GM21423 (cell line): ENCODE results near the gene GNAT1.

Experiments
- ATAC-seq: cut with Tn5 transposase; IDR thresholded peaks from one replicate; pipeline ENCODE4 v1.9.1; 2021; ENCODE audit warnings: mild to moderate bottlenecking, moderate library complexity; ENCODE audit not compliant: unreplicated experiment

The GNAT1 gene

DNA sequence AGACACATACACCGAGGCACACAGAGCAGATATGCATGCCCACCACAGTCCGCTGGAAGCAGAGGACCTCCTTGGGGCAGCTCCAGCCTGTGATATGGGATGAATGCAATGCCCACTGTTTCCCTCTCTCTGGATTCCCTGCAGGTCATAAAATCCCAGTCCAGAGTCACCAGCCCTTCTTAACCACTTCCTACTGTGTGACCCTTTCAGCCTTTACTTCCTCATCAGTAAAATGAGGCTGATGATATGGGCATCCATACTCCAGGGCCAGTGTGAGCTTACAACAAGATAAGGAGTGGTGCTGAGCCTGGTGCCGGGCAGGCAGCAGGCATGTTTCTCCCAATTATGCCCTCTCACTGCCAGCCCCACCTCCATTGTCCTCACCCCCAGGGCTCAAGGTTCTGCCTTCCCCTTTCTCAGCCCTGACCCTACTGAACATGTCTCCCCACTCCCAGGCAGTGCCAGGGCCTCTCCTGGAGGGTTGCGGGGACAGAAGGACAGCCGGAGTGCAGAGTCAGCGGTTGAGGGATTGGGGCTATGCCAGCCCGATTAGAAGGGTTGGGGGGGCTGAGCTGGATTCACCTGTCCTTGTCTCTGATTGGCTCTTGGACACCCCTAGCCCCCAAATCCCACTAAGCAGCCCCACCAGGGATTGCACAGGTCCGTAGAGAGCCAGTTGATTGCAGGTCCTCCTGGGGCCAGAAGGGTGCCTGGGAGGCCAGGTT is at the start of gene GNAT1:
TSS of gene GNAT1 (plus strand) at position 675 of the 725 bp plus-strand sequence. CDS start 116 bp downstream, outside the sequence.
- ATAC-seq = no peak

- ATAC-seq = no peak
Observed at GRCh38 chr3:50146316-50146901, 45.0 kb upstream of the GNAT1 start.

GRCh38 chr3:50147016-50147415 is 44.4 kb upstream of the GNAT1 start:
- ATAC-seq = no peak

- ATAC-seq = no peak
Observed at GRCh38 chr3:50147447-50147846, 44.0 kb upstream of the GNAT1 start.

DNA sequence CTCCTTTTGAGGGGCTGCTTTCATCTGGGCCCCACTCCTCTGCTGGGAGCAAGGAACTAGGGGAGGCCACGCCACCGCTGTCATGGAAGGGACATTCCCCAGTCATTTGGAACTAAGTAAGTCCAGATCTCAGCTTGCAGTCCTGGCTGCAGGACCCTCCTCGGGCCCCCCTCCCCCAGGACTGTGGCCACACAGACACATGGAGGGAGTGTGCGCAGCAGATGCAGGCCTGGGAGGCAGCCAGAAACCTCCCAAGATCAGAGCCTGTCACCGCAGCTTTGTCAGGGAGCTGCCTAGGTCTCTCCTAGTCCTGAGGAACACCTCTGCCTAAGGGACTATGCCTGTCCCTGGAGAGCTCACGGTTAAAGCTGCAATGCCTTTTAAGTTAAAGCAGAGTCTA is 43.5 kb upstream of the GNAT1 start:
- no peak for ATAC-seq

GRCh38 chr3:50150404-50150750 is 41.0 kb upstream of the GNAT1 start:
- no peak for ATAC-seq

DNA sequence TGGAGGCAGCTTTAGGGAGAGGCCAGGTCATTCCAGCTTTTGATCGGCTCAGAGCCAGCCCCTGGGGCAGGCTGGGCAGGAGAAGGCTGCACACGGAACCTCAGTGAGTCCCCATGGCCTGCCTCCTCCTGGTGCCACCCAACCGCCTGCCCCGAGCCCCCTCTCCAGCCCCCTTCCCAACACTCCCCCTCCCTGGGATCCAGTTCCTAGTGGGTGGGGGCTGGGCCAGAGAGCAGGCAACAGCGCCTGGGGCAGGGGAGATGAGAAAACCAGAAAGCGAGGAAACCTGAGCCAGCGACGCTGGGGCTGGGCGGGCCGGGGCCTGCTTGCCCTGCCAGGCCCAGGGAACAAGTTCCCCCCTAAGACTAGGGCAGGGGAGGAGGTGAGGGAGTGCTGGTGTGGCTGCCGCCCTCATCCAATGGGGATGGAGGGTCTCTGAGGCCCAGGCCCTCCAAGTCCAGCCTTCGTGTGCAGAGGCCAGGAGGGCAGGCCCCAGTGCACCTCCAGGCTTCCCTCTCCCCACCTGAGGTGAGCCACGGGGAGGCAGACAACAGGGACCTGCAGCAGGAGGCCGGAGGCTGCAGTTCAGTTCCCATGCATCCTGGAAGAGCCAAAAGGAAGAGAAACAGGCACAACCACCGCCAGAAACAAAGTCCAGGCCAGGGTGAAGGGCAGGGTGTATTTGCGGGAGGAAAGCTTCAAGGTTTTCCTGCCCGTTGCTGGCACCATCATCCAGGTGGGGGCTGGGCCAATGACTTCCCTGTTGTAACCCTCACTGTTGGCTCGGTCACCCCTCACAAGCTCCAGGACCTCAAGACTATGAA is 40.3 kb upstream of the GNAT1 start:
- no peak for ATAC-seq

DNA sequence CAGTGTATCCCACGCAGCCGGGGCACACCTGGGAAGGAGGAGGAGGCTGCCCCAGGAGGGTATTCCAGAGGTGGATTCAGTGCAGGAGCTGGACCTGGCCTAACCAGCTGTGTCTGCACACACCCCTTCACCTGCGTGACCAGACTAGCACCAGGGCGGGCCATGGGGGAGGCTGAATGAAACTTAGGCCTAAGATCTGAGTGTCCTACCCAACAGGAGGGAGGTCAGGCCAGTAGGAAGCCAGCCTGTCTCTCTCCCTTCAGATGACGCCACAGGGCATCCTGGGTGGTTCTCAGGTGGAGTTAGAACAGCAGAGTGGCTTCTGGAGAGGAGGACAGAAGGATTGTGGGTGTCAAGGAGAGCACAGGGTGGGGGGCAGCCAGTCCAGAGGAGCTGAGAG is 39.7 kb upstream of the GNAT1 start:
- no peak for ATAC-seq

DNA sequence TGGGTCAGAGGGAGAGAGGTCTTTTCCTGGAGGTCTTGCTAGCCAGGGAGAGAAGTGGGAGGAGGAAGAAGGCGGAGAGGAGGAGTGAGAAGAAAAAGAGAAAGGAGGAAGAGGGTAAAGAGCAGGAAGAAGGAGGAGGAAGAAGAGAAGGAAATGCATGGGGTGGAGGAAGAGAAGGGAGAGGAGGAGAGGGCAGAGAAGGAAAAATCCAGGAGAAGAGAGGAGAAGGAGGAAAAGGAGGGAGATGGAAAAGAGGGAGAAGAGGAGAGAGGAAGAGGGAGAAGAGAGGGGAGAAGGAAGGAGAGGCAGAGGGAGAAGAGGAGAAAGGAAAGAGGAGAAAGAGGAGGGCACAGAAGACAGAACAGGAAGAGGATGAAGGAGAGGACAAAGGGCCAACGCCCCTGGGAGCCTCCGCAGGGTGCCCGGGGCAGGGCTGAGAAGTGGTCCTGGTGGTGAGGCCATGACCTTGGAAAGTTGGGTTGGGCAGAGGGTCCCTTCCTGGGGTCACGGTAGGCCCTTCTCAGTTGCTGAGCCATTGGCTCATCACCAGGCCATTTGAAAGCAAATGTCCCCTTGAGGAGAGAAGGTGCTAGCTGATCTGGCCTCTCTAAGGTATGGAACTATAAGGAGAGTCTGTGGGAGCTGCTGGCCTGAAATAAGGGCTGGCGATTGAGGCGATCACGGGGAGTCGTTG is 37.5 kb upstream of the GNAT1 start:
- ATAC-seq = no peak

GRCh38 chr3:50154476-50154839 is 37.0 kb upstream of the GNAT1 start:
- peak; percentile 13 for ATAC-seq

DNA sequence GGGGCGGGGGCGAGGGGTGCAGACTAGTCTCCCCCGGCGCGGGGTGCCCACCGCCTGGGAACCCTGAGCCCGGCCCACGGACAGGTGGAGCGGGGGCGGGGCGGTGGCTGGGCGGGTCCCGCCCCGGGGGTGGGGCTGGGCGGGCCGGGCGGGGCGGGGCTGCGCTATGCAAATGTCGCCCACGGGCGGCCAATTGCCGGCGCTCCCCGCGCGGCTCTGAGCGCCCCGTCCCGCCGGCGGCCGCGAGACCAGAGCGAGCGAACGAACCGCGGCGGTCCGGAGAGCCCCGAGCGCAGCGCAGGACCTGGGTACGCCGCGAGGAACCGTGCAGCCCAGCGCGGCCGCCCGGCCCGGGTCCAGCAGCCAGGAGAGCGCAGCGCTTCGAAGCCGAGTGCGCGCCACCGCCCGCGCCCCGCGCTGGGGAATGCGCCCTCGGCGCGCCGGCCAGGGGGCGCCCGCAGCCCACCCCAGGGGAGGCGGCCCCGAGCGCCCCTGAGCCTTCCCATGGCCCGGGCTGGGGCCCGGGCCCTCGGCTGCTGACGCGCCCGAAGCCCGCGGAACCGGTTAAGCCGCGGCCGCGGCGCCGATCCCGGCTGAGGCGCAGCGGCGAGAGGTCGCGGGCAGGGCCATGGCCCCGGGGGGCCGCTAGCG is 36.4 kb upstream of the GNAT1 start, which contains the start of gene SEMA3F:
TSS of gene SEMA3F (plus strand) at position 485 of the 651 bp plus-strand sequence. CDS start 4,299 bp downstream, outside the sequence.
- peak; percentile 71 for ATAC-seq

- ATAC-seq = no peak
Observed at GRCh38 chr3:50155491-50155878, 35.9 kb upstream of the GNAT1 start.

DNA sequence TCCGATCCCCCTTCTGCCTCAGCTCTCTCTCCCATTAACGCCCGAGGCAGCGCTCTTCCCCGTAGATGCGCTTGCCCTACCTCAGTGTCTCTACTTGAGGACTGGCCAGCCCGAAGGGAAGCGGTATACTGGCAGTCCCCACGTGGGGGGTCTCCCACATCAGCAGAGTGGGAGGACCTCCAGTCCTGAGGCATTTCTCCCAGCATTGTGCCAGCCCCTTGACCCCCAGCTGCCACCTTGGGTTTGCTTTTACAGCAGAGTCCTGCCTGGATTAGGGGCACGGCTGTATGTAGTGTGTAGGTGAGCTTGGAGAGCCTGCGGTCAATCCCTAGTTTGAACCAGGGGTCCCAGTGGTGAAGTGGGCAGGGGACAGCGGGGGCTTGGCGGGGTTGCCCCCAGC is 35.5 kb upstream of the GNAT1 start:
- no peak for ATAC-seq

DNA sequence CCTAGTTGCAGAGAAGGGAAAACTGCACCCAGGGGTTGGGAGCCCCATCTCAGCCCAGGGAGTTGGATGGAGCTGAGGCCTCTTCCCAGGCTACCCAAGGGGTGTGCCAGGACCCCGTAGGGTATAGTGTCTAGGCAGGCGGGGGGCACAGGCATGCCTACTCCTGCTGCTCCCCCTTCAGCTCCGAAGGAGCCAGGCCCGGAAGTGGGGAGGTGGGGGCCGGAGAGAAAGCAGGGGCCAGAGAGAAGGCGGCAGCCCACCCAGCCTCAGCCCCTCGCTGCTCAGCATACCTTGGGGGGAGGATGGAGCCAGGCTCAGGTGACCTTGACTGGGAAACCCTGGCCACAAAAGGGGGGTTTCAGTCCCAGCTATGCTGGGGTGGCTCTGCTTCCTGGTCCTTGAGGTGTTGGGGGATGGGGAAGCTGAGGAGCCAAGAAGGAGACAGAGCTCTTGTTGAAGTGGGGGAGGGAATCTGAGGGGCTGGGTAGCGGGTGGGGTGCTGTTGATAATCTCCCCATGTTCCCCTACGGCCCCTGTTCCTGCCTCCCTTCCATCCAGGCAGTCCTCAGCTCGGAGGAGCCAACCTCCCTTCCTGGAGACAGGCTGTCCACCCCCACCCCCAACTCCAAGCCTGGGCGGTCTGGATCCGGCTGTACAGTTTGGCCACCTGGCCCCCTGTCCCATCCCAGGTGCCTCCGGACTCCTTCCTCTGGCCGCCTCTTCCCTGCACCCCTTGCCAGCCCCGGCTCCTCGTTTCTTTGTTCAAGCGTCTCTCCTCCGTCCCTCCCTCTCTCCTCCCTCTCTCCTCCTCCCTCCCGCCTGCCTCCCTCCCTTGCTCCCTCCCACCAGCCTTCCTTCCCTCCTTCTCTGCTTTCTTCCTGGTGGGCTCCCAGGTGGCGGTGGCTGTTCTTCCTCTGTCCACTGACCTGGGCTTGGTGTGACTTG is 34.6 kb upstream of the GNAT1 start:
- ATAC-seq = no peak

DNA sequence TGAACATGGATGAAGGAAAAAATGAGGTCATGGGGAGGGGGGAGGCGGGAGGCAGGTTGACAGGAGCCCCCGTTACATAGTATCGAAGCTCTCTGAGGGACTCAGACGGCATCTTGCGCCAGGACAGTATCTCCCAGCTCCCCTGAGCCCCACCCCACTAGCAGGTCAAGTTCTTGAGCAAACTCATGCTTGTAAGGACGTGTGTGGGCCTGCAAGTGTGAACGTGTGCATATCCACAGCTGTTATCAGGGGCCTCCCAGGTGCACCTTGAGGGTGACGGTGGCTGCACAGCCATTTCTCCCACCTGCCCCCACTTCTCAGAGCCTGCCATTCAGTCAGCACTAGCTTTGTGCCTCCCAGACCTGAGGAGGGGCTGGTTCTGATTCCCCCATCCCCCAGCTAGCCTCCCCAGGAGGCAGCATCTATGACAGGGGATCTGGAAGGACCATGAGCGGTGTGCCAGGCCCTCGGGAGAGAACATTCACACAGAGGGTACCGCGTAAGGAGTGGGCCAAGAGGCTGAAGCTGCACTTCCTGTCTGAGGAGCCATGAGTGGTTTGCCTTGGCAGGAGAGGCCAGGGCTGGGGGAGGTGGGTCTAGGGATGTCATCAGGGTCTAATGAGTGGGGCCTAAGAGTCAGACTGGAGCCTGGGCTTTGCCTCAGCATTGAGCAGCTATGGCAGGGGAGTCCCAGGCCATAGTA is 33.4 kb upstream of the GNAT1 start:
- ATAC-seq = no peak

- ATAC-seq = no peak
Observed at GRCh38 chr3:50158530-50159146, 32.8 kb upstream of the GNAT1 start.

DNA sequence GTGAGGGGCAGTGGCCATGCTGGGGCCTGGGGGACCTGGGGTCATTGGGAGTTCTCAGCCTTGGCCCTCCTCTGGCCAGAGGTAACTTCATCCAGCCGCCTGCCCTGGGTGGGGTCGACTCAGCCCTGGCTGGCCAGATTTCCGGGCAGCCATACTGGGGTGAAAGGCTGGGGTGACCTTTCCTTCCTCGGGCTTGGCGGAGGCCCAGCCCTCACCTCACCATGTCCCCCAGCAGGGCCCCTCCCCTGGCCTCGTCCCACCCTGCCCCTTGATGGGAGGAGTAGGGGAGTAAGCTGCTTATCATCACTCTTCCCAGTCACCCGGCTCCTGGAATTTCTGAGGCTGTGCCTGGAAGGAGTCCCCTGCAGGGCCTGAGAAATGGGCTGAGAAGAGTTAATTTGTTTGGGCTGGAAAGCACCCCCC is 30.8 kb upstream of the GNAT1 start:
- no peak for ATAC-seq

- ATAC-seq = no peak
Observed at GRCh38 chr3:50161320-50161719, 30.1 kb upstream of the GNAT1 start.
